HL-60 (cell line): ENCODE data around the gene SERINC1.

ENCODE experiments used
- GABPA ChIP-seq: IDR thresholded peaks from 2 replicates; pipeline ENCODE4 v1.6.1; 2012; ENCODE audit warnings: low read depth
- POLR2AphosphoS5 ChIP-seq: IDR thresholded peaks from 2 replicates; pipeline ENCODE4 v1.6.1; 2012; ENCODE audit warnings: low read depth
- TF ChIP-seq, protein P1 (sequence below): IDR thresholded peaks from one replicate; pipeline ENCODE4 v1.5.1; 2011; ENCODE audit warnings: low read length, control low read depth, inconsistent platforms; ENCODE audit not compliant: insufficient read depth
- TF ChIP-seq, protein P2 (sequence below): IDR thresholded peaks from 2 replicates; pipeline ENCODE4 v1.6.1; 2012; ENCODE audit warnings: low read depth; ENCODE audit not compliant: insufficient replicate concordance

DNA sequence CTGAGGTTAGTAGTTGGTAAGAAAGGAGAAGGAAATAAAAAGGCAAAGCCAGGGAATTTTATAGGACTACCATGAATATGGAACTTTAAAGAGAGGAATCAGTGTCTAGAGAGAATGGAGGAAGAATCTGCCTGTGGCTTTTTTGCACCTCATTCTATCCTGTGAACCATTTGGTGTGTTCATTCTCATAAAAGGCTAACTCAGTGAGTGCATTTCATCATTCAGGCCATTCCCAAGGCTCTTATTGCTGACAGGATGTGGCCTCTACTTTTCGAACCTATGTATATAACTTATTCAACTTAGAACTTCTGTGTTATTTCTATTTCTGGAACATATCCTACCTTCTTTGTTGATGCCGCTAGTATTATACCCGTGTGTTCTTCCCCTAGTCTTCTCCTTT is 45.0 kb downstream of the SERINC1 start:
- TF ChIP-seq, protein P1, sequence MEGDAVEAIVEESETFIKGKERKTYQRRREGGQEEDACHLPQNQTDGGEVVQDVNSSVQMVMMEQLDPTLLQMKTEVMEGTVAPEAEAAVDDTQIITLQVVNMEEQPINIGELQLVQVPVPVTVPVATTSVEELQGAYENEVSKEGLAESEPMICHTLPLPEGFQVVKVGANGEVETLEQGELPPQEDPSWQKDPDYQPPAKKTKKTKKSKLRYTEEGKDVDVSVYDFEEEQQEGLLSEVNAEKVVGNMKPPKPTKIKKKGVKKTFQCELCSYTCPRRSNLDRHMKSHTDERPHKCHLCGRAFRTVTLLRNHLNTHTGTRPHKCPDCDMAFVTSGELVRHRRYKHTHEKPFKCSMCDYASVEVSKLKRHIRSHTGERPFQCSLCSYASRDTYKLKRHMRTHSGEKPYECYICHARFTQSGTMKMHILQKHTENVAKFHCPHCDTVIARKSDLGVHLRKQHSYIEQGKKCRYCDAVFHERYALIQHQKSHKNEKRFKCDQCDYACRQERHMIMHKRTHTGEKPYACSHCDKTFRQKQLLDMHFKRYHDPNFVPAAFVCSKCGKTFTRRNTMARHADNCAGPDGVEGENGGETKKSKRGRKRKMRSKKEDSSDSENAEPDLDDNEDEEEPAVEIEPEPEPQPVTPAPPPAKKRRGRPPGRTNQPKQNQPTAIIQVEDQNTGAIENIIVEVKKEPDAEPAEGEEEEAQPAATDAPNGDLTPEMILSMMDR: no peak
- TF ChIP-seq POLR2AphosphoS5 (no peak), GABPA (no peak)
- TF ChIP-seq, protein P2, sequence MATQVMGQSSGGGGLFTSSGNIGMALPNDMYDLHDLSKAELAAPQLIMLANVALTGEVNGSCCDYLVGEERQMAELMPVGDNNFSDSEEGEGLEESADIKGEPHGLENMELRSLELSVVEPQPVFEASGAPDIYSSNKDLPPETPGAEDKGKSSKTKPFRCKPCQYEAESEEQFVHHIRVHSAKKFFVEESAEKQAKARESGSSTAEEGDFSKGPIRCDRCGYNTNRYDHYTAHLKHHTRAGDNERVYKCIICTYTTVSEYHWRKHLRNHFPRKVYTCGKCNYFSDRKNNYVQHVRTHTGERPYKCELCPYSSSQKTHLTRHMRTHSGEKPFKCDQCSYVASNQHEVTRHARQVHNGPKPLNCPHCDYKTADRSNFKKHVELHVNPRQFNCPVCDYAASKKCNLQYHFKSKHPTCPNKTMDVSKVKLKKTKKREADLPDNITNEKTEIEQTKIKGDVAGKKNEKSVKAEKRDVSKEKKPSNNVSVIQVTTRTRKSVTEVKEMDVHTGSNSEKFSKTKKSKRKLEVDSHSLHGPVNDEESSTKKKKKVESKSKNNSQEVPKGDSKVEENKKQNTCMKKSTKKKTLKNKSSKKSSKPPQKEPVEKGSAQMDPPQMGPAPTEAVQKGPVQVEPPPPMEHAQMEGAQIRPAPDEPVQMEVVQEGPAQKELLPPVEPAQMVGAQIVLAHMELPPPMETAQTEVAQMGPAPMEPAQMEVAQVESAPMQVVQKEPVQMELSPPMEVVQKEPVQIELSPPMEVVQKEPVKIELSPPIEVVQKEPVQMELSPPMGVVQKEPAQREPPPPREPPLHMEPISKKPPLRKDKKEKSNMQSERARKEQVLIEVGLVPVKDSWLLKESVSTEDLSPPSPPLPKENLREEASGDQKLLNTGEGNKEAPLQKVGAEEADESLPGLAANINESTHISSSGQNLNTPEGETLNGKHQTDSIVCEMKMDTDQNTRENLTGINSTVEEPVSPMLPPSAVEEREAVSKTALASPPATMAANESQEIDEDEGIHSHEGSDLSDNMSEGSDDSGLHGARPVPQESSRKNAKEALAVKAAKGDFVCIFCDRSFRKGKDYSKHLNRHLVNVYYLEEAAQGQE: no peak
